NT2/D1 (cell line): ENCODE results near the gene SLC9A9.

Experiments
- DNase-seq: peaks from one replicate; pipeline ENCODE4 v3.0.0-alpha.2; 2011; ENCODE audit warnings: low read depth, low spot score
- H3K27me3 ChIP-seq: 2 replicates; pipeline ENCODE4 v1.6.0; 2011; ENCODE audit warnings: mild to moderate bottlenecking; ENCODE audit not compliant: insufficient read length, insufficient read depth
- H3K36me3 ChIP-seq: 2 replicates; pipeline ENCODE4 v1.6.1; 2011; ENCODE audit warnings: mild to moderate bottlenecking, low read length, mixed read lengths; ENCODE audit not compliant: insufficient read depth, insufficient read length
- H3K4me1 ChIP-seq: 2 replicates; pipeline ENCODE4 v1.5.1; 2011; ENCODE audit not compliant: insufficient read depth, insufficient read length
- H3K4me3 ChIP-seq: 2 replicates; pipeline ENCODE4 v1.5.1; 2011; ENCODE audit warnings: low read depth; ENCODE audit not compliant: insufficient read length
- H3K9ac ChIP-seq: 2 replicates; pipeline ENCODE4 v1.6.0; 2011; ENCODE audit warnings: low read depth; ENCODE audit not compliant: insufficient read length
- H3K9me3 ChIP-seq: 2 replicates; pipeline ENCODE4 v1.5.1; 2011; ENCODE audit warnings: mild to moderate bottlenecking, low read length; ENCODE audit not compliant: insufficient read depth
- SUZ12 ChIP-seq: IDR thresholded peaks from 2 replicates; pipeline ENCODE4 v1.6.1; 2011; ENCODE audit not compliant: insufficient read length, insufficient read depth; ENCODE audit errors: extremely low read depth
- YY1 ChIP-seq: IDR thresholded peaks from 2 replicates; pipeline ENCODE4 v1.6.1; 2011; ENCODE audit not compliant: insufficient read length, insufficient read depth
- ZNF274 ChIP-seq: IDR thresholded peaks from 2 replicates; pipeline ENCODE4 v1.6.1; 2011; ENCODE audit warnings: mild to moderate bottlenecking, low read depth, low read length

SLC9A9 gene

GRCh38 chr3:143321058-143321769 is 527.1 kb downstream of the SLC9A9 start:
- Histone ChIP-seq H3K9me3 (no peaks in the 10 kb centered on the region), H3K27me3 (no peaks in the 10 kb centered on the region), H3K9ac (no peak overlapping the region), H3K4me1 (no peaks in the 10 kb centered on the region), H3K36me3 (no peaks in the 10 kb centered on the region), H3K4me3 (no peak overlapping the region)
- no peak for TF ChIP-seq YY1
- no peak for TF ChIP-seq ZNF274
- no peak for TF ChIP-seq SUZ12
- DNase-seq: no peak

- Histone ChIP-seq H3K9me3 (no peaks in the 10 kb centered on the region), H3K9ac (no peak overlapping the region)
- DNase-seq: no peak
Observed at GRCh38 chr3:143315766-143316165, 532.5 kb downstream of the SLC9A9 start.

DNA sequence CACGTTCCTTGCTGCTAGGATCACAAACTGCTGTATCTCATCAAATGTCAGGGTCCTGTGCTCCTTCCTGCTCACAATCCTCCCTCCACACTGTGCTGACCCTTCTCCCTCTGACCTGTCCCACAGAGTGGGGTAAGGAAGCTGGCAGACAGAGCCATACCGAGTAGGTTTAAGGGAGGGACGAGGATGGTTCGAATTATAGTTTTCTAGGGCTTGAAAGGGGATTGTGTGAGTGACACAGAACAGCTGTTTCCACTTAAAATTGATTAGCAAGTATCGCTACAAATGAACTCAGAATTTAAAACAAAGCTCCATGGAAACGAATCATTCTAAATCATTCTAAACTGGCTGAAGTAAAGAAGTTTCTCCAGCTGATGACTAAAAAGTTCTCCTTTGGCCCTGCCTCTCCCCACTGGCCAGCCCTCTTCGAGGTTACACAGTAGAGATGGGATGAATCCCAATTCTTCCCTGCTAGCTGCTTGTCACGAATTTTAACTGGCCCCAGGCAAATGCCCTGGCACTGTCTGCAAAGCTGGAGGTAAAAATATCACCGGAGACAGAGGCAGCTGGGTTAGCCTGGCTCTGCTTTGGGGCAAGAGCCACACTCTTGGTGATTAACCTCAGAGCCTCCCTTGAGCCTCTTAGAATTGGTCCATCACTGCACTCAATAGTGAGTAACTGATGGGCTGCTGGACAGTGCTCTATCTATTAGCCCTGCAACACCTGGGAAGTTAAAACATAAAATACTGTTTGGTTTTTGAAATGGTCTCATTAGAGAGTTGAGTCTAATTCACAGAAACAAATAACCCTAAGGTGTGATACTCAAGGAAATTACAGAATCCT is 533.8 kb downstream of the SLC9A9 start:
- no peaks in the 10 kb centered on the region for H3K4me1 ChIP-seq
- DNase-seq: no peak

More at GRCh38 chr3:143315766-143316165, 532.5 kb downstream of the SLC9A9 start:
- H3K4me1 ChIP-seq: no peaks in the 10 kb centered on the region
- H3K27me3 ChIP-seq: no peaks in the 10 kb centered on the region
- TF ChIP-seq YY1: no peak
- TF ChIP-seq SUZ12: no peak
- TF ChIP-seq ZNF274: no peak
- no peak overlapping the region for H3K4me3 ChIP-seq
- no peaks in the 10 kb centered on the region for H3K36me3 ChIP-seq

DNA sequence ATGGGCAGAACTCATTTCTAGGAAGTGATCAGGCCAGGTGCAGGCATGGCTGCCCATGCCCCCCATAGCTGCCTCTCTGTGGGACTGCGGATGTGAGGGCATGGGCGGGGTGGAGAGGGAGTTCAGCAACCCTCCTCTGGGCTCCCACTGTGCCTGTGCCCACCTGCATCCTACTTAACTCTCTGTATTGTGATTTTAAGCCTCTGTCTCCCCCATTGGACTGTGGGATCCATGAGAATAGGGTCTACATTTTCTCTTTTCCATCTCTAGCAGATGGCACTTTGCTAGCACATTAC is 534.4 kb downstream of the SLC9A9 start:
- Histone ChIP-seq H3K4me1 (no peaks in the 10 kb centered on the region), H3K4me3 (no peak overlapping the region), H3K9me3 (no peaks in the 10 kb centered on the region), H3K36me3 (no peaks in the 10 kb centered on the region), H3K9ac (no peak overlapping the region), H3K27me3 (no peaks in the 10 kb centered on the region)
- DNase-seq: no peak
- TF ChIP-seq YY1: no peak
- no peak for TF ChIP-seq SUZ12
- no peak for TF ChIP-seq ZNF274

More for the DNA sequence above, 533.8 kb downstream of the SLC9A9 start:
- Histone ChIP-seq H3K4me3 (no peak overlapping the region), H3K36me3 (no peaks in the 10 kb centered on the region), H3K9me3 (no peaks in the 10 kb centered on the region), H3K27me3 (no peaks in the 10 kb centered on the region), H3K9ac (no peak overlapping the region)
- TF ChIP-seq SUZ12 (no peak), YY1 (no peak), ZNF274 (no peak)

DNA sequence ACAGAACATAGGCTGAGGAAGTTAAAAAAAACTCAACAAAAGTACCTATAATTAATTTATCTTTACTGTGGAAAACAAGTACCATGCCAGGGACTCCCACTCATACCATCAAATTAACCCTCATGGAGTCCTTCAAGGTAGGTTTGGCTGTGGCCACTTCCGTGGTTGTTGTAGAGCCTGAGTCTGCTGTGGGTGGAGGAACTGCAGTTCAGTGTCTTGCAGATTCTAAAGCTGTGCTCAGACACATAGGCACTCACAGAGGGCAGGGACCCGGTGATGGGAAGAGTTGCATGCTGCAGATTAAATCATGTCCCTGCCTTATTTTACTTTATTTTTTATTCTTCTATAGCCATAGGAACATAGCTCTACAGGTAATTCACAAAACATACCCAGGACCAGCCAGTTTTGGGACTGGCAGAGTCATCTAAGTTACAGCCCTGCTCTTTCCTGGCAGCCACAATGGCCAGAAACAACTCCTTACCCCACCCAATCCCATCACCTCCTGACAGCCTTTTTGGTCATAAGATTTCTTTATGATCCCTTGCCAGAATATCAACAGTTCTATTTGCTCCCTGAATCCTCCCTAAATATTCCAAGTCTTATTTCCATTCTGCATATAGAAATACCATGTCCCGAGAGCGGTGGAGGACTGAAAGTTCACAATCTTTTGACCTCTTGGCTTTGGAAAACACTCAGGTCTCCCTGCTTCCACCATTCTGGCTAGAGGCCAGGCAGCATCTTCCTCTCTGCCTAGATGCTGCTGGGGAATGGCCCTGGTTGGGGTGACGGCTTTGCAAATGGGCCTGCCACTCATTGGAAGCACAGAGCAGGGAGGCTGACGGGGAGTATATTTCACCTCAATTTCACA is 535.0 kb downstream of the SLC9A9 start:
- TF ChIP-seq ZNF274 (no peak), SUZ12 (no peak), YY1 (no peak)
- Histone ChIP-seq H3K27me3 (no peaks in the 10 kb centered on the region), H3K9me3 (no peaks in the 10 kb centered on the region), H3K36me3 (no peaks in the 10 kb centered on the region), H3K4me1 (no peaks in the 10 kb centered on the region), H3K9ac (no peak overlapping the region), H3K4me3 (no peak overlapping the region)
- DNase-seq: no peak

DNA sequence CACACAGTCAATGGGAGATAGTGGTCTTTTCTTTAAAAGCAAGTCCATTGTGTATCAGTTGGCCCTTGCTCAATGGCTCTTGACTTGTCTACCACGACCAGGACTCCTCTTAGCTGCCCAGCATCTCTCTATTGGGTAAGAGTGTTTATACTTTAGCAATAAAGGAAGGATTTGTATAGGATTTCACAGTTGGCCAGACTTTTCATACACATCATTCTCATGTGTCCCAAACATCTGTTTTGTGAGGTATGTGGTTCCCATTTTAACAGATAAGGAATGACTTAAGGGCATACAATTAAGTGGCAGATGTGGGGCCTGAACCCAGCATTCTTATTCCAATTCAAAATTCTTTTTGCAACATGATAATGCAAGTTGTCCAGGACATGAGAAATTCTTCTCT is 537.2 kb downstream of the SLC9A9 start:
- H3K27me3 ChIP-seq: no peaks in the 10 kb centered on the region
- TF ChIP-seq ZNF274 (no peak), YY1 (no peak), SUZ12 (no peak)
- no peak overlapping the region for H3K9ac ChIP-seq
- no peak overlapping the region for H3K4me3 ChIP-seq
- H3K36me3 ChIP-seq: no peaks in the 10 kb centered on the region
- H3K9me3 ChIP-seq: no peaks in the 10 kb centered on the region
- H3K4me1 ChIP-seq: no peaks in the 10 kb centered on the region
- no peak for DNase-seq

DNA sequence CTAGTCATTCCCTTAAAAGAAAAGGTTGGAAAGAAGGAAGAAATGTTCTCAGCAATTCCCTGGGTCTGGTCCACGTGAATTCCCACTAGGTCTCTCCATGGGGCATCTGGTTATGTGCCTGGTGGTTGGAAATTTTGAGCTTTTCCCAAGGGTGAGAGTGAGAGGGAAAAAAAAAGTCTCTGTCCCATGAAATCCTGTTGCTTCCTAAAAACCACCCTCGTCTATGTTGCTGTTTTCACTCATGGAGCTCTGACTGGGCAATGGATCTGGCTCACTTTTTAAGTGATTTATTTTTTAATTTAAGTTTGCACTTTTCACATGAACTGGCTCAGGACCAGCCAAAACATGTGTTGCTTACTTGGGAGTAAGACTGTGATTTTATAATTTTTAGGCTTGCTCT is 538.6 kb downstream of the SLC9A9 start:
- TF ChIP-seq SUZ12: no peak
- Histone ChIP-seq H3K27me3 (no peaks in the 10 kb centered on the region), H3K9me3 (no peaks in the 10 kb centered on the region), H3K9ac (no peak overlapping the region), H3K36me3 (no peaks in the 10 kb centered on the region), H3K4me1 (no peaks in the 10 kb centered on the region), H3K4me3 (no peak overlapping the region)
- DNase-seq: no peak
